ENCODE results near the gene THSD1. TPM values are rescaled to one million over a fixed set of nuclear protein-coding genes. Genes with fewer than 3 reads are reported as not detected.

Gene THSD1
- total RNA-seq, 1 experiment from 2014 or later = 3.3 TPM

GRCh38 chr13:52414963-52415362 is 9.0 kb upstream of the THSD1 start:
- H3K4me3 ChIP-seq (ENCODE audit: low read depth in 2 of 2, low read length in 2 of 2) = no peak overlapping the region
- DNase-seq (ENCODE audit: low read depth, low spot score) = no peak

GRCh38 chr13:52414051-52414450 is 8.1 kb upstream of the THSD1 start:
- Histone ChIP-seq H3K27me3 (ENCODE audit: control insufficient read depth, insufficient read depth, low read length) (no peaks in the 10 kb centered on the region), H3K4me1 (ENCODE audit: control insufficient read depth, insufficient read depth, low read length) (no peaks in the 10 kb centered on the region), H3K36me3 (ENCODE audit: control insufficient read depth, insufficient read depth, low read length) (peaks cover 7% of the 10 kb centered on the region; the same call in 1 of the 2 replicates), H3K9me3 (ENCODE audit: control insufficient read depth, insufficient read depth, low read depth, low read length) (no peaks in the 10 kb centered on the region), H3K4me3 (ENCODE audit: low read depth in 2 of 2, low read length in 2 of 2) (no peak overlapping the region), H3K27ac (ENCODE audit: low read length) (no peak overlapping the region)
- no peak for DNase-seq (ENCODE audit: low read depth, low spot score)
- intact Hi-C loops (cut with micrococcal nuclease; ENCODE audit: unreplicated experiment) = no loop called here
- POLR2A ChIA-PET = no interaction called here
- in situ Hi-C loops (cut with HindIII; ENCODE audit: low pct_unique_long_range_greater_than_20kb, low sequenced_read_pairs) = no loop called here
- ATAC-seq = no peak
- TF ChIP-seq POLR2AphosphoS5 (IDR thresholded peaks at IDR 0.05; ENCODE audit: low read depth, low read length) = no peak
- TF ChIP-seq SIN3A (IDR thresholded peaks at IDR 0.05; ENCODE audit: borderline replicate concordance, insufficient read depth, low read depth, low read length) = no peak
- TF ChIP-seq TCF7L2 (IDR thresholded peaks at IDR 0.05; ENCODE audit: low read depth, low read length) = no peak
- no peak for TF ChIP-seq CTCF (IDR thresholded peaks at IDR 0.05)
- no peak for TF ChIP-seq REST (IDR thresholded peaks at IDR 0.05; ENCODE audit: insufficient read depth in 1 of 2, low read depth in 2 of 2, low read length in 1 of 2)
- BruUV-seq (replicated peaks) = no TSS peak
- CTCF ChIA-PET = interaction anchor here (0.6 kb wide), 1 partner anchor 220 kb away, joined by 3 read pairs; no protein-coding TSS in a partner anchor

More at GRCh38 chr13:52414963-52415362, 9.0 kb upstream of the THSD1 start:
- in situ Hi-C loops (cut with HindIII; ENCODE audit: low pct_unique_long_range_greater_than_20kb, low sequenced_read_pairs) = no loop called here
- Histone ChIP-seq H3K27ac (ENCODE audit: low read length) (no peak overlapping the region), H3K27me3 (ENCODE audit: control insufficient read depth, insufficient read depth, low read length) (no peaks in the 10 kb centered on the region), H3K4me1 (ENCODE audit: control insufficient read depth, insufficient read depth, low read length) (no peaks in the 10 kb centered on the region), H3K9me3 (ENCODE audit: control insufficient read depth, insufficient read depth, low read depth, low read length) (no peaks in the 10 kb centered on the region), H3K36me3 (ENCODE audit: control insufficient read depth, insufficient read depth, low read length) (peaks cover 7% of the 10 kb centered on the region; the same call in 1 of the 2 replicates)
- intact Hi-C loops (cut with micrococcal nuclease; ENCODE audit: unreplicated experiment) = no loop called here
- TF ChIP-seq REST (IDR thresholded peaks at IDR 0.05; ENCODE audit: insufficient read depth in 1 of 2, low read depth in 2 of 2, low read length in 1 of 2) (no peak), SIN3A (IDR thresholded peaks at IDR 0.05; ENCODE audit: borderline replicate concordance, insufficient read depth, low read depth, low read length) (no peak), POLR2AphosphoS5 (IDR thresholded peaks at IDR 0.05; ENCODE audit: low read depth, low read length) (no peak), CTCF (IDR thresholded peaks at IDR 0.05) (no peak), TCF7L2 (IDR thresholded peaks at IDR 0.05; ENCODE audit: low read depth, low read length) (no peak)
- ChIA-PET CTCF (no interaction called here), POLR2A (no interaction called here)
- ATAC-seq = no peak
- no TSS peak for BruUV-seq (replicated peaks)
